Measurements from ENCODE around the gene VAV3.

DNA sequence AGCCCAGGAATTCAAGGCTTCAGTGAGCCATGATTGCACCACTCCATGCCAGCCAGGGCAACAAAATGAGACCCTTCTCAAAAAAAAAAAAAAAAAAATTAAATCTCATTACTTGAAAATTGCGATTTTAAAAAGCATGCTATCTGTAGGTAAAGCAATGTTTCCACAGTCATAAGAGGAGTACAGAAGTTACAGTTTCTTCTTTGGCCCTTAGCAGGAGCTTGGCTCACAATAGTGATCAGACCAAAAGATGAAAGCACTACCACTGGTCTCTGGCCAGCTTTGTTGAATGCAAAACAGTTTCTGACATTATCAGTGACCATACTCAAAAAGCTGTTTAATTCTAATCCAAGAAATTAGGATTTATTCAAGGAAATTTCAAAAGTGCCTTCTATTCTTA lies 31.2 kb downstream of the VAV3 start:
- TF ChIP-seq CTCF (IDR thresholded peaks at IDR 0.05) (no peak), POLR2A (IDR thresholded peaks at IDR 0.05) (no peak), EP300 (IDR thresholded peaks at IDR 0.05) (no peak)
